Neuronal stem cell (in vitro differentiated cells): ENCODE measurements around the gene GAPVD1. TPM values are rescaled to one million over a fixed set of nuclear protein-coding genes. Genes with fewer than 3 reads are reported as not detected.

Source experiments
- DNase-seq: peaks from one replicate; pipeline ENCODE4 v3.0.0-alpha.2; 2013; ENCODE audit warnings: low spot score
- H2AFZ ChIP-seq: one replicate; pipeline ENCODE4 v1.6.1; 2013; ENCODE audit warnings: mild to moderate bottlenecking, low read length, inconsistent platforms
- H2AK5ac ChIP-seq: 2 replicates; pipeline ENCODE4 v1.6.1; 2013; ENCODE audit warnings: low read depth, mild to moderate bottlenecking, inconsistent platforms, low read length, moderate library complexity, mixed read lengths
- H2BK120ac ChIP-seq: 2 replicates; pipeline ENCODE4 v1.6.1; 2013; ENCODE audit warnings: low read depth, mild to moderate bottlenecking, inconsistent platforms, low read length, moderate library complexity, mixed read lengths
- H2BK12ac ChIP-seq: one replicate; pipeline ENCODE4 v1.6.1; 2013; ENCODE audit warnings: low read length, inconsistent platforms
- H2BK15ac ChIP-seq: 2 replicates; pipeline ENCODE4 v1.6.1; 2013; ENCODE audit warnings: mild to moderate bottlenecking, low read length, inconsistent platforms, mixed read lengths
- H2BK5ac ChIP-seq: one replicate; pipeline ENCODE4 v1.6.1; 2013; ENCODE audit warnings: inconsistent platforms, mild to moderate bottlenecking, low read length, moderate library complexity
- H3K14ac ChIP-seq: one replicate; pipeline ENCODE4 v1.6.1; 2013; ENCODE audit warnings: low read length, inconsistent platforms
- H3K18ac ChIP-seq: 2 replicates; pipeline ENCODE4 v1.6.1; 2013; ENCODE audit warnings: low read length, inconsistent platforms
- H3K23ac ChIP-seq: 2 replicates; pipeline ENCODE4 v1.6.1; 2013; ENCODE audit warnings: low read depth, mild to moderate bottlenecking, mixed read lengths, low read length, inconsistent platforms; ENCODE audit not compliant: poor library complexity
- H3K27ac ChIP-seq: replicated peaks from 3 replicates; pipeline ENCODE4 v1.5.1; 2013; ENCODE audit warnings: low read length, inconsistent platforms
- H3K27me3 ChIP-seq, 3 experiments: 2 replicates each; pipeline ENCODE4 v1.6.1; 2013; ENCODE audit warnings: low read length in 3 of 3, mild to moderate bottlenecking in 2 of 3, inconsistent platforms in 1 of 3, low read depth in 1 of 3, mixed read lengths in 1 of 3, moderate library complexity in 1 of 3; ENCODE audit not compliant: control insufficient read depth in 3 of 3, insufficient read depth in 3 of 3
- H3K36me3 ChIP-seq, 2 donors: replicated peaks in 1 of 2; 2 replicates each; pipeline ENCODE4 v1.6.1; 2013; ENCODE audit warnings: low read length in 2 of 2; ENCODE audit not compliant: control insufficient read depth in 2 of 2, insufficient read depth in 2 of 2
- H3K4ac ChIP-seq: 2 replicates; pipeline ENCODE4 v1.6.1; 2013; ENCODE audit warnings: inconsistent platforms, mild to moderate bottlenecking, low read length, moderate library complexity
- H3K4me1 ChIP-seq, 2 donors: 1 replicate in 1 of 2; 2 replicates in 1 of 2; pipeline ENCODE4 v1.6.1; 2013; ENCODE audit warnings: low read length in 2 of 2, low read depth in 1 of 2; ENCODE audit not compliant: control insufficient read depth in 2 of 2, insufficient read depth in 1 of 2
- H3K4me2 ChIP-seq: one replicate; pipeline ENCODE4 v1.6.1; 2013; ENCODE audit warnings: mild to moderate bottlenecking, low read length, inconsistent platforms; ENCODE audit not compliant: insufficient read depth, poor library complexity, severe bottlenecking
- H3K4me3 ChIP-seq, 2 donors: 2 replicates each; pipeline ENCODE4 v1.5.1; 2013; ENCODE audit warnings: low read length in 2 of 2, mild to moderate bottlenecking in 2 of 2, inconsistent platforms in 1 of 2, moderate library complexity in 1 of 2
- H3K79me1 ChIP-seq: one replicate; pipeline ENCODE4 v1.6.1; 2013; ENCODE audit warnings: low read depth, mild to moderate bottlenecking, inconsistent platforms, low read length, moderate library complexity
- H3K9ac ChIP-seq: one replicate; pipeline ENCODE4 v1.6.1; 2013; ENCODE audit warnings: mild to moderate bottlenecking, low read depth, low read length, inconsistent platforms; ENCODE audit not compliant: poor library complexity
- H3K9me3 ChIP-seq, 2 donors: replicated peaks in 1 of 2; 2 replicates each; pipeline versions ENCODE3 to v1.6.1; 2013; ENCODE audit warnings: low read length in 2 of 2, mild to moderate bottlenecking in 2 of 2, inconsistent platforms in 1 of 2, low read depth in 1 of 2, mixed read lengths in 1 of 2, moderate library complexity in 1 of 2; ENCODE audit not compliant: control insufficient read depth in 2 of 2, insufficient read depth in 1 of 2
- H4K8ac ChIP-seq: one replicate; pipeline ENCODE4 v1.6.1; 2013; ENCODE audit warnings: low read depth, mild to moderate bottlenecking, inconsistent platforms, low read length, moderate library complexity
- H4K91ac ChIP-seq: one replicate; pipeline ENCODE4 v1.6.1; 2013; ENCODE audit warnings: low read length, low read depth, mild to moderate bottlenecking, inconsistent platforms; ENCODE audit not compliant: poor library complexity
- WGBS, 2 donors: extraction: QIAGEN DNeasy Blood & Tissue Kit; methylation state at CpG; one replicate each; pipeline ENCODE4 v1.1.7; 2013; ENCODE audit warnings: missing lambda C conversion rate in 2 of 2, mixed read lengths in 1 of 2; ENCODE audit not compliant: insufficient read length in 2 of 2, insufficient replicate concordance in 1 of 2; ENCODE audit errors: extremely low coverage in 2 of 2; 5-methylcytosine and 5-hydroxymethylcytosine counted together
- polyA plus RNA-seq, 2 experiments: library from polyadenylated mRNA; stranded (reverse); fragments of 200-250 nt; gene quantifications; one replicate each; pipeline ENCODE4 v1.2.3, GENCODE V29; 2013

GAPVD1 gene, protein sequence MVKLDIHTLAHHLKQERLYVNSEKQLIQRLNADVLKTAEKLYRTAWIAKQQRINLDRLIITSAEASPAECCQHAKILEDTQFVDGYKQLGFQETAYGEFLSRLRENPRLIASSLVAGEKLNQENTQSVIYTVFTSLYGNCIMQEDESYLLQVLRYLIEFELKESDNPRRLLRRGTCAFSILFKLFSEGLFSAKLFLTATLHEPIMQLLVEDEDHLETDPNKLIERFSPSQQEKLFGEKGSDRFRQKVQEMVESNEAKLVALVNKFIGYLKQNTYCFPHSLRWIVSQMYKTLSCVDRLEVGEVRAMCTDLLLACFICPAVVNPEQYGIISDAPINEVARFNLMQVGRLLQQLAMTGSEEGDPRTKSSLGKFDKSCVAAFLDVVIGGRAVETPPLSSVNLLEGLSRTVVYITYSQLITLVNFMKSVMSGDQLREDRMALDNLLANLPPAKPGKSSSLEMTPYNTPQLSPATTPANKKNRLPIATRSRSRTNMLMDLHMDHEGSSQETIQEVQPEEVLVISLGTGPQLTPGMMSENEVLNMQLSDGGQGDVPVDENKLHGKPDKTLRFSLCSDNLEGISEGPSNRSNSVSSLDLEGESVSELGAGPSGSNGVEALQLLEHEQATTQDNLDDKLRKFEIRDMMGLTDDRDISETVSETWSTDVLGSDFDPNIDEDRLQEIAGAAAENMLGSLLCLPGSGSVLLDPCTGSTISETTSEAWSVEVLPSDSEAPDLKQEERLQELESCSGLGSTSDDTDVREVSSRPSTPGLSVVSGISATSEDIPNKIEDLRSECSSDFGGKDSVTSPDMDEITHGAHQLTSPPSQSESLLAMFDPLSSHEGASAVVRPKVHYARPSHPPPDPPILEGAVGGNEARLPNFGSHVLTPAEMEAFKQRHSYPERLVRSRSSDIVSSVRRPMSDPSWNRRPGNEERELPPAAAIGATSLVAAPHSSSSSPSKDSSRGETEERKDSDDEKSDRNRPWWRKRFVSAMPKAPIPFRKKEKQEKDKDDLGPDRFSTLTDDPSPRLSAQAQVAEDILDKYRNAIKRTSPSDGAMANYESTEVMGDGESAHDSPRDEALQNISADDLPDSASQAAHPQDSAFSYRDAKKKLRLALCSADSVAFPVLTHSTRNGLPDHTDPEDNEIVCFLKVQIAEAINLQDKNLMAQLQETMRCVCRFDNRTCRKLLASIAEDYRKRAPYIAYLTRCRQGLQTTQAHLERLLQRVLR (N-terminal part only)
- 12.0 TPM for polyA plus RNA-seq (2013, experiment 1 of 2)
- polyA plus RNA-seq (2013, experiment 2 of 2): 12.0 TPM

GRCh38 chr9:125261501-125262293 is at the start of gene GAPVD1:
TSS of gene GAPVD1 (plus strand) at chr9:125261826. CDS start at chr9:125298922, 37,096 bp downstream.
- no peaks in the 10 kb centered on the region for H3K9me3 ChIP-seq
- H3K14ac ChIP-seq: peak within 1 kb of the TSS; percentile 97
- no peak within 1 kb of the TSS for H3K4ac ChIP-seq
- WGBS, 2 donors: no CpG with 5 or more reads among the region's 72 CpGs
- H3K27ac ChIP-seq: peak within 1 kb of the TSS; percentile 18
- peak within 1 kb of the TSS; percentile 89 for H2AFZ ChIP-seq
- peaks cover 8% of the 10 kb centered on the region for H3K79me1 ChIP-seq
- H3K4me2 ChIP-seq: peak within 1 kb of the TSS; percentile 79
- H2BK120ac ChIP-seq: no peak within 1 kb of the TSS
- H3K9ac ChIP-seq: peak within 1 kb of the TSS; percentile 96
- no peak within 1 kb of the TSS for H4K91ac ChIP-seq
- no peak within 1 kb of the TSS for H4K8ac ChIP-seq
- H2AK5ac ChIP-seq: peak within 1 kb of the TSS; percentile 58
- H3K27me3 ChIP-seq: no peaks in the 10 kb centered on the region
- no peak within 1 kb of the TSS for H2BK15ac ChIP-seq
- H3K18ac ChIP-seq: peak within 1 kb of the TSS; percentile 95
- peaks cover 0 to 2% of the 10 kb centered on the region in 2 donors for H3K4me1 ChIP-seq
- peaks cover 0 to 21% of the 10 kb centered on the region in 2 donors for H3K36me3 ChIP-seq
- H3K23ac ChIP-seq: peak within 1 kb of the TSS; percentile 99
- H3K4me3 ChIP-seq: peak within 1 kb of the TSS; percentile 73 to 97
- DNase-seq: peak; percentile 93
- no peak within 1 kb of the TSS for H2BK12ac ChIP-seq
- H2BK5ac ChIP-seq: peak within 1 kb of the TSS; percentile 35

DNA sequence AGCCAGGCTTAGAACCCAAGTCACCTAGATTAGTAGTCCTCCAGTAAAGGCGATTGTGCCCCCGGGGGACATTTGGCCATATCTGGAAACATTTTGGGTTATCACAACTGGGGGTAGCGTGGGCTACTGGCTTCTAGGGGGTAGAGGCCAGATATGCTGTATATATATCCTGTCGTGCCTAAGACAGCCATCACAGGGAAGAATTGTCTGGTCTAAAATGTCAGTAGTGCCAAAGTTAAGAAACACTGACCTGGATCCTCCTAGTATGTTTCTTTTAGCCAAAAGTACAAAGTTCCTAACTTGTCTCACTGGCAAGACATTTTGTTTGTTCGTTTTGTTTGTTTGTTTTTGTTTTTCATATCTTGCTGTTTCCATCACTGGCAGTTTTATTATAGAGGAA is 47.4 kb upstream of the GAPVD1 start:
- Histone ChIP-seq H2AK5ac (no peak overlapping the region), H4K8ac (no peak overlapping the region), H3K14ac (no peak overlapping the region), H3K4me1 (no peaks in the 10 kb centered on the region), H3K27ac (no peak overlapping the region), H2AFZ (no peak overlapping the region), H2BK15ac (no peak overlapping the region), H3K4ac (no peak overlapping the region), H3K9ac (no peak overlapping the region), H3K4me3 (no peak overlapping the region), H3K4me2 (no peak overlapping the region), H2BK5ac (no peak overlapping the region), H2BK12ac (no peak overlapping the region), H3K9me3 (no peaks in the 10 kb centered on the region), H4K91ac (no peak overlapping the region), H3K23ac (no peak overlapping the region), H3K27me3 (no peaks in the 10 kb centered on the region), H2BK120ac (no peak overlapping the region), H3K36me3 (peaks cover 6 to 46% of the 10 kb centered on the region in 2 donors), H3K79me1 (no peaks in the 10 kb centered on the region), H3K18ac (no peak overlapping the region)
- DNase-seq: no peak
- no CpG with 5 or more reads among the region's 5 CpGs for WGBS, 2 donors

GRCh38 chr9:125218621-125219020 is 43.0 kb upstream of the GAPVD1 start:
- no peak overlapping the region for H2BK5ac ChIP-seq
- no peak overlapping the region for H3K4ac ChIP-seq
- no peaks in the 10 kb centered on the region for H3K79me1 ChIP-seq
- no peak overlapping the region for H4K91ac ChIP-seq
- H2AFZ ChIP-seq: no peak overlapping the region
- no peak overlapping the region for H2BK15ac ChIP-seq
- H3K18ac ChIP-seq: no peak overlapping the region
- H2AK5ac ChIP-seq: no peak overlapping the region
- peaks cover 2 to 50% of the 10 kb centered on the region in 2 donors for H3K36me3 ChIP-seq
- no peak overlapping the region for H2BK120ac ChIP-seq
- no peaks in the 10 kb centered on the region for H3K27me3 ChIP-seq
- WGBS, 2 donors: no CpG with 5 or more reads among the region's 3 CpGs
- no peak overlapping the region for H3K14ac ChIP-seq
- no peak overlapping the region for H3K27ac ChIP-seq
- H3K4me1 ChIP-seq: no peaks in the 10 kb centered on the region
- no peak for DNase-seq
- H3K9me3 ChIP-seq: no peaks in the 10 kb centered on the region
- no peak overlapping the region for H3K9ac ChIP-seq
- no peak overlapping the region for H3K4me2 ChIP-seq
- no peak overlapping the region for H4K8ac ChIP-seq
- no peak overlapping the region for H3K4me3 ChIP-seq
- H2BK12ac ChIP-seq: no peak overlapping the region
- no peak overlapping the region for H3K23ac ChIP-seq
